Esophagus squamous epithelium (tissue), 4 donors: Measurements from ENCODE around the gene FNDC7.

ENCODE experiments used
- POLR2A ChIP-seq, 4 donors: fragments of 450-650 bp; IDR thresholded peaks; one replicate each; pipeline ENCODE4 v1.6.1; 2017; ENCODE audit warnings: antibody characterized with exemption in 4 of 4, mild to moderate bottlenecking in 4 of 4, moderate library complexity in 3 of 4
- TF ChIP-seq, protein P1 (sequence below), 6 experiments: fragments of 450-650 bp in 4 of 6; fragments of 200-600 bp in 2 of 6; sonication (generic) in 2 of 6; IDR thresholded peaks; one replicate each; pipeline ENCODE4 v1.5.1; 2016 to 2019; ENCODE audit warnings: antibody characterized with exemption in 6 of 6, mild to moderate bottlenecking in 4 of 6, moderate library complexity in 4 of 6

DNA sequence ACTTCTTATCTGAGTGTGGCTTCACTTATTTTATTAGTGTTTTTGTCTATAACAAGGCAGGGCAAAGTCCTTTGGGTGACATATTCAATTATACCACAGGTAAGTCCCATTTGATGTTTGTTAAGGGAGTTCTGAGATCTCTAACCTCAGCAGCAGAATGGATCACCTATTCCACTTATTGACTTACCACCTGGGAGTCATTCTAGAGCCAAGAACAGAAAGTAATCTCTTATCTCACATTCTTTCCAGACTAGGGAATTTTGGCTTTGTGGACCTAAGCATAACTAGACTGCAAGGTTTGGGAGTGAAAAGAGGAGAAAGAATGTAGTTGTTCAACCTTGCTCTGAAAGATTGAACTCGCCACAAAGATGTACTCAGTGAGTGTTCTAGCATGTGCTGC is 13.2 kb downstream of the FNDC7 start:
- TF ChIP-seq, protein P1, sequence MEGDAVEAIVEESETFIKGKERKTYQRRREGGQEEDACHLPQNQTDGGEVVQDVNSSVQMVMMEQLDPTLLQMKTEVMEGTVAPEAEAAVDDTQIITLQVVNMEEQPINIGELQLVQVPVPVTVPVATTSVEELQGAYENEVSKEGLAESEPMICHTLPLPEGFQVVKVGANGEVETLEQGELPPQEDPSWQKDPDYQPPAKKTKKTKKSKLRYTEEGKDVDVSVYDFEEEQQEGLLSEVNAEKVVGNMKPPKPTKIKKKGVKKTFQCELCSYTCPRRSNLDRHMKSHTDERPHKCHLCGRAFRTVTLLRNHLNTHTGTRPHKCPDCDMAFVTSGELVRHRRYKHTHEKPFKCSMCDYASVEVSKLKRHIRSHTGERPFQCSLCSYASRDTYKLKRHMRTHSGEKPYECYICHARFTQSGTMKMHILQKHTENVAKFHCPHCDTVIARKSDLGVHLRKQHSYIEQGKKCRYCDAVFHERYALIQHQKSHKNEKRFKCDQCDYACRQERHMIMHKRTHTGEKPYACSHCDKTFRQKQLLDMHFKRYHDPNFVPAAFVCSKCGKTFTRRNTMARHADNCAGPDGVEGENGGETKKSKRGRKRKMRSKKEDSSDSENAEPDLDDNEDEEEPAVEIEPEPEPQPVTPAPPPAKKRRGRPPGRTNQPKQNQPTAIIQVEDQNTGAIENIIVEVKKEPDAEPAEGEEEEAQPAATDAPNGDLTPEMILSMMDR (IDR thresholded peaks at IDR 0.05), result no peak
- no peak for TF ChIP-seq POLR2A (IDR thresholded peaks at IDR 0.05)
